Measurements from ENCODE around the gene RAB30. TPM values are rescaled to one million over a fixed set of nuclear protein-coding genes. Genes with fewer than 3 reads are reported as not detected.
"Not testable (repeated sequence)": the region's sequence is repeated elsewhere in the genome, so short reads cannot be mapped to it uniquely, and the experiment has no call there.

RAB30 gene
- total RNA-seq, 2 experiments from 2014 or later, result 11.9 to 14.3 TPM

DNA sequence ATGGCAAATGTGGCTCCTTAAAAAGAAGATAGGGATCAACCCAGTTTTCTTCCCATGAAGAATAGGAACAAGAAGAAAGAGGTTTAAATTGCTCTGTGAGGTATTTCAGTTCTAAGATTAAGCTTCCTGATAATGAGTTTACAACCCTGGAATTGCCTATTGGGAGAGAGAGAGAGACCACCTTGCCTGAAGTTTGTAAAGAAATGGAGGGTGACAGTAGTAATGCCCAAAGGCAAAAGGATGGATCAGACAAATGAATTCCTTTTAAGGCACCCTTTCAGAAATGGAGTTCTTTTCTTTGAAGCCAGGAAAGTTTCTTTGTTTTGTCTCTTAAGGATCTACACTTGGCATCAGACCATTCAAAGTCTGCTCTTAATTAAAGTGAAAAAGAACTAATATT, 95.8 kb downstream of the RAB30 start:
- no peak for ATAC-seq (ENCODE audit: low read depth)
- H3K27ac Mint-ChIP-seq, result no peak overlapping the region

DNA sequence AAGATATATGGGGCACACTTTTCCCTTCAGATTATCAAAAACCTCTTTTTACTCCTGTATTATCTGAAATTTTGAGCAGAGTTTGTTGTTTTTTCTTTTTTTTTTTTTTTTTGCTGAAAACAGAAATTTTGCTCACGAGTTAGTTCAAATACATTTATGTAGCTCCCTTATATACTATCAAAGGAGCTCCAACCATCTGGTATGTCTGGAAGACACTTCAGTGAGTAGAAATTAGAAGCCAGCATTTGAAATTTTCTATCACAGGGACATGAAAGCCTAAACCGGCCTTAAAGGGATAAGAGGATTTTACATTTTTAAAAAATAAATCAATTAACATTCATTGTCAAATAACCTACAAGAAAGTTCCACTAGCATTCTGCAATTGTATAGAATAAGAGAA, 96.8 kb downstream of the RAB30 start:
- Mint-ChIP-seq H3K4me1 (peaks cover 31% of the 10 kb centered on the region), H3K27me3 (no peaks in the 10 kb centered on the region), H3K36me3 (peaks cover 15% of the 10 kb centered on the region), H3K4me3 (no peak overlapping the region), H3K9me3 (peaks cover 2% of the 10 kb centered on the region), H3K27ac (no peak overlapping the region)
- ATAC-seq (ENCODE audit: low read depth) (no peak), DNase-seq (no peak)
- POLR2A ChIA-PET, result interaction anchor here (0.7 kb wide), 1 partner anchor 17 kb away, joined by 3 read pairs; no protein-coding TSS in a partner anchor

More for the DNA sequence above, 95.8 kb downstream of the RAB30 start:
- no peaks in the 10 kb centered on the region for H3K27me3 Mint-ChIP-seq
- no peak for DNase-seq
- peaks cover 18% of the 10 kb centered on the region for H3K36me3 Mint-ChIP-seq
- peaks cover 31% of the 10 kb centered on the region for H3K4me1 Mint-ChIP-seq
- peaks cover 2% of the 10 kb centered on the region for H3K9me3 Mint-ChIP-seq
- POLR2A ChIA-PET, result no interaction called here
- H3K4me3 Mint-ChIP-seq, result no peak overlapping the region

DNA sequence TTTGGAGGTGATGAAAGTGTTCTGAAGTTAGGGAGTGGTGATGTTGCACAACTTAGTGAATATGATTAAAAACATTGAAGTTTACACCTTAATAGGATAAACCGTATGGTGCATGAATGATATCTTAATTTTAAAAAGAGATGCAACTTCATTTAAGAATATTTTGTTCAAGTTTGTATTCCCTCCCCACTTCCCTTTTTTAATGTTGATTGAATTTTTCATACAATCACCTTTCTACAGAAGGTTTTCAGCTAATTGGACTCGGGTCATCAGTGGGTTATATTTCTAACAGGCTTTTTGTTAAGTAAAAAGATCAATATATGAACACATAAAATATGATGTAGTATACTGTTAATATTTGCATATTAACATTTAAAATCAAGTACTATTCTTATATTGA, 97.6 kb downstream of the RAB30 start:
- H3K4me1 Mint-ChIP-seq, result peaks cover 30% of the 10 kb centered on the region
- no peak for ATAC-seq (ENCODE audit: low read depth)
- H3K9me3 Mint-ChIP-seq, result peaks cover 2% of the 10 kb centered on the region
- no peak overlapping the region for H3K4me3 Mint-ChIP-seq
- H3K36me3 Mint-ChIP-seq, result peaks cover 12% of the 10 kb centered on the region
- DNase-seq, result no peak
- H3K27me3 Mint-ChIP-seq, result no peaks in the 10 kb centered on the region
- POLR2A ChIA-PET, result no interaction called here
- no peak overlapping the region for H3K27ac Mint-ChIP-seq

DNA sequence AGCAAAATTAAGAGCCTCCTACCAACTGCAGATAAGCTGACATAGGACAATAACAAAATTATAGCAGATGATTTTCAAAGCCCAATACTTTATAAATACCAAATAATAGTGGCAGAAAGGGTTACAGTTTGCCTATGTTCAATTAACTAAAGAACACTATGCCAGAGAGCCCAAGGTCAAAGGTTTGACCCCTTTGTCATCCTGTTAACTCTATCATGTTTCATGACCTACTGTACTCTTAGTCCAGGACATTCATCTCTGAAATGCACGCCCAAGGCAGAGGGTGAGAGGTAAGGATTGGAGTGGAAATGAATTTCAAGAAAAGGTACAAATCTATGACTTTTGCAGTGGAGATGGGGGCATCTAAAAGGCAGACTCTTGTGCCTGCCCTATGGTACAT, 99.6 kb downstream of the RAB30 start:
- H3K36me3 Mint-ChIP-seq, result peaks cover 15% of the 10 kb centered on the region
- peaks cover 18% of the 10 kb centered on the region for H3K4me1 Mint-ChIP-seq
- peak overlapping the region; percentile 81 for H3K27ac Mint-ChIP-seq
- no peaks in the 10 kb centered on the region for H3K27me3 Mint-ChIP-seq
- no peak for ATAC-seq (ENCODE audit: low read depth)
- POLR2A ChIA-PET, result interaction anchor here (1.1 to 2.4 kb wide), 4 partner anchors 12 to 185 kb away, joined by 3 to 13 read pairs (median 8); partner anchors contain the start of gene PCF11
- no peak for DNase-seq
- H3K4me3 Mint-ChIP-seq, result peak overlapping the region; percentile 83
- peaks cover 5% of the 10 kb centered on the region for H3K9me3 Mint-ChIP-seq

DNA sequence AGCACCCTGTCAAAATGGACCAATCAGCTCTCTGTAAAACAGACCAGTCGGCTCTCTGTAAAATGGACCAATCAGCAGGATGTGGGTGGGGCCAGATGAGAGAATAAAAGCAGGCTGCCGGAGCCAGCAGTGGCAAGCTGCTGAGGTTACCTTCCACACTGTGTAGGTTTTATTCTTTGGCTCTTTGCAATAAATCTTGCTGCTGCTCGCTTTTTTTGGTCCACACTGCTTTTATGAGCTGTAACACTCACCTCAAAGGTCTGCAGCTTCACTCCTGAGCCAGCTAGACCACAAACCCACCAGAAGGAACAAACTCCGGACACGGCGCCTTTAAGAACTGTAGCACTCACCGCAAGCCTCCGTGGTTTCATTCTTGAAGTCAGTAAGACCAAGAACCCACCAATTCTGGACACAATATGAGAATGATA, 100.2 kb downstream of the RAB30 start:
- H3K27me3 Mint-ChIP-seq, H3K9me3 Mint-ChIP-seq: not testable (repeated sequence)
- DNase-seq (peak; percentile 49), ATAC-seq (ENCODE audit: low read depth) (peak; percentile 61)
- Mint-ChIP-seq H3K4me3 (peak overlapping the region; percentile 83), H3K36me3 (peaks cover 16% of the 10 kb centered on the region), H3K27ac (peak overlapping the region; percentile 81), H3K4me1 (peaks cover 19% of the 10 kb centered on the region)
- POLR2A ChIA-PET, result interaction anchor here (0.7 to 2.4 kb wide), 6 partner anchors 11 to 185 kb away, joined by 3 to 13 read pairs (median 6); partner anchors contain the start of gene PCF11

DNA sequence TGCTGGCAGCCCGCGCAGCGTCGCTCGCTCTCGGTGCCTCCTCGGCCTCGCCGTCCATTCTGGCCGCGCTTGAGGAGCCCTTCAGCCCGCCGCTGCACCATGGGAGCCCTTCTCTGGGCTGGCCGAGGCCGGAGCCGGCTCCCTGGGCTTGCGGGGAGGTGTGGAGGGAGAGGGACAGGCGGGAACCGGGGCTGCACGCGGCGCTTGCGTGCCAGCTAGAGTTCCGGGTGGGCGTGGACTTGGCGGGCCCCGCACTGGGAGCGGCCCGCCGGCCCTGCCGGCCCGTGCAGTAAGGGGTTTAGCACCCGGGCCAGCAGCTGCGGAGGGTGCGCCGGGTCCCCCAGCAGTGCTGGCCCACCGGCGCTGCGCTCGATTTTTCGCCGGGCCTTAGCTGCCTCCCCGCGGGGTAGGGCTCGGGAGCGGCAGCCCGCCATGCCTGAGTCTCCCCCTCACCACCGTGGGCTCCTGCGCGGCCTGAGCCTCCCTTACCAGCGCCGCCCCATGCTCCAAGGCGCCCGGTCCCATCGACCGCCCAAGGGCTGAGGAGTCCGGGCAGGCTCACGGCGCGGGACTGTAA, 101.1 kb downstream of the RAB30 start:
- peaks cover 20% of the 10 kb centered on the region for H3K4me1 Mint-ChIP-seq

DNA sequence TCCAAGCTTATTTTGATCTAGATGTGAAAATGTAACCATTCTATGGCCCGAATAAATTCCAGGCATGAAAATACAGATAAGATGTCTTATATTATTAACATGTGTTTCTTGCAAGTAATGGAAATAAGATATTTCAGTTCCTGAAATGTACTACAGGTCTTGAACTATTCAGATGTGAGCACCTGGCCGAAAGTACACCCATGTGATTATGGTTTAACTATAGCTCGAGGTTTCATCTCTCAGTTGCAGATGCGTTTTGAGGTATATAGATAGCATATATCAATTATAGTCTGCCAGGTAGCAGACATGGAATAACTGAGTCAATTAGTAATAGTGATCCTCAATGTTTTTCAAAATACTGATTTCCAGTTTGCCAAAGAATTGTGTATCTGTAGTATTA, 101.9 kb downstream of the RAB30 start:
- peaks cover 18% of the 10 kb centered on the region for H3K36me3 Mint-ChIP-seq
- no peak for DNase-seq
- ATAC-seq (ENCODE audit: low read depth), result no peak
- no peak overlapping the region for H3K4me3 Mint-ChIP-seq
- H3K27me3 Mint-ChIP-seq, result no peaks in the 10 kb centered on the region
- POLR2A ChIA-PET, result interaction anchor here (1.0 kb wide), 1 partner anchor 9 kb away, joined by 3 read pairs; no protein-coding TSS in a partner anchor
- H3K27ac Mint-ChIP-seq, result no peak overlapping the region
- H3K9me3 Mint-ChIP-seq, result peaks cover 5% of the 10 kb centered on the region
- peaks cover 24% of the 10 kb centered on the region for H3K4me1 Mint-ChIP-seq

More for the DNA sequence above, 101.1 kb downstream of the RAB30 start:
- not testable (repeated sequence) for H3K27me3 Mint-ChIP-seq; DNase-seq; H3K27ac Mint-ChIP-seq; H3K9me3 Mint-ChIP-seq; ATAC-seq (ENCODE audit: low read depth)
- Mint-ChIP-seq H3K4me3 (peak overlapping the region; percentile 83), H3K36me3 (peaks cover 12% of the 10 kb centered on the region)
- POLR2A ChIA-PET, result interaction anchor here (0.7 to 2.4 kb wide), 5 partner anchors 10 to 186 kb away, joined by 3 to 13 read pairs (median 8); partner anchors contain the start of gene PCF11

DNA sequence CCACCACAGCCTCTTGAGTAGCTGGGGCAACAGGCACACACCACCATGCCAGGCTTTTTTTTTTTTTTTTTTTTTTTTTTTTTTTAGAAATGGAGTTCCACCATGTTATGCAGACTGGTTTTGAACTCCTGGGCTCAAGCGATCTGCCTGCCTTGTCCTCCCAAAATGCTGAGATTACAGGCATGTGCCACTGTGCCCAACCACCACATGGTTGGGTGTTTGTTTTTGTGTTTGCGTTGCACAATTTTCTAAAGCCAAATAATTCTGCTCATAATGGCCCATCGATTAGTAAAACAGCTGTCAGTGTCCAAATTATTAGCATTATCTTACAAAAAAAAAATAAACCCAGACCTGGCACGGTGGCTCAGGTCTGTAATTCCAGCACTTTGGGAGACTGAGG, 104.3 kb downstream of the RAB30 start:
- DNase-seq (no peak), ATAC-seq (ENCODE audit: low read depth) (no peak)
- Mint-ChIP-seq H3K4me3 (no peak overlapping the region), H3K27me3 (no peaks in the 10 kb centered on the region), H3K27ac (no peak overlapping the region), H3K4me1 (peaks cover 26% of the 10 kb centered on the region), H3K9me3 (peaks cover 12% of the 10 kb centered on the region), H3K36me3 (peaks cover 24% of the 10 kb centered on the region)
- POLR2A ChIA-PET, result interaction anchor here (0.6 kb wide), 1 partner anchor 20 kb away, joined by 3 read pairs; no protein-coding TSS in a partner anchor

DNA sequence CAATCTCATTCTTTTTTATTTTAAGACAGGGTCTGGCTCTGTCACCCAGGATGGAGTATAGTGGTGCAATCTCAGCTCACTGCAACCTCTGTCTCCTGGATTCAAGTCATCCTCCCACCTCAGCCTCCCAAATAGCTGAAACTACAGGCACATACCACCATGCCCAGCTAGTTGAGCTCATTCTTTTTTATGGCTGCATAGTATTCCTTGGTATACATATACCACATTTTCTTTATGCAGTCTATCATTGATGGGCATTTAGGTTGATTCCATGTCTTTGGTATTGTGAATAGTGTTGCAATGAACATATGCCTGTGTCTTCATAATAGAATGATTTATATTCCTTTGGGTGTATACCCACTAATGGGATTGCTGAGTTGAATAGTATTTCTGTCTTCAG, 109.7 kb downstream of the RAB30 start:
- peaks cover 48% of the 10 kb centered on the region for H3K4me1 Mint-ChIP-seq
- H3K36me3 Mint-ChIP-seq, result peaks cover 26% of the 10 kb centered on the region
- ATAC-seq (ENCODE audit: low read depth); H3K9me3 Mint-ChIP-seq; H3K4me3 Mint-ChIP-seq; H3K27me3 Mint-ChIP-seq; H3K27ac Mint-ChIP-seq; DNase-seq; POLR2A ChIA-PET: not testable (repeated sequence)

DNA sequence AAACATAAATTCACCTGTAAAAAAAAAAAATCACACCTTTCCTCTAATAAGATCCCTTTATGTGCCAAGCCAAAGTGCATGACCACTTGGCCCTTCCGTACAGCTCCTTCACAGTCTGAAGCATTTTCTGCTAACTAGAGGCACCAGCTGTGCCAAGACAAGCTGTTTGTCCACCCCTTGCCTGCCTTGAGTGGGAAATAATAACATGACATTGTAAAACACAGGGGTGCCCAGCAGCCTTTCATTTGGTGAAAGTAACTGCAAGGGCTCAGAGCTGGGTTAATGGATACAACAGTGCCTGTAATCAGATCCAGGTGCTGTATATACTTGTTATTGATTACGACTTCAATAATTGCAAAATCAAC, 110.9 kb downstream of the RAB30 start:
- POLR2A ChIA-PET, result interaction anchor here (0.7 to 2.7 kb wide), 6 partner anchors 9 to 196 kb away, joined by 3 to 13 read pairs (median 3); partner anchors contain the start of genes PCF11 and RAB30
- peaks cover 58% of the 10 kb centered on the region for H3K4me1 Mint-ChIP-seq
- peaks cover 9% of the 10 kb centered on the region for H3K9me3 Mint-ChIP-seq
- peak; percentile 13 for ATAC-seq (ENCODE audit: low read depth)
- H3K4me3 Mint-ChIP-seq, result peak overlapping the region; percentile 76
- no peaks in the 10 kb centered on the region for H3K27me3 Mint-ChIP-seq
- peaks cover 26% of the 10 kb centered on the region for H3K36me3 Mint-ChIP-seq
- DNase-seq, result no peak
- peak overlapping the region; percentile 82 for H3K27ac Mint-ChIP-seq

DNA sequence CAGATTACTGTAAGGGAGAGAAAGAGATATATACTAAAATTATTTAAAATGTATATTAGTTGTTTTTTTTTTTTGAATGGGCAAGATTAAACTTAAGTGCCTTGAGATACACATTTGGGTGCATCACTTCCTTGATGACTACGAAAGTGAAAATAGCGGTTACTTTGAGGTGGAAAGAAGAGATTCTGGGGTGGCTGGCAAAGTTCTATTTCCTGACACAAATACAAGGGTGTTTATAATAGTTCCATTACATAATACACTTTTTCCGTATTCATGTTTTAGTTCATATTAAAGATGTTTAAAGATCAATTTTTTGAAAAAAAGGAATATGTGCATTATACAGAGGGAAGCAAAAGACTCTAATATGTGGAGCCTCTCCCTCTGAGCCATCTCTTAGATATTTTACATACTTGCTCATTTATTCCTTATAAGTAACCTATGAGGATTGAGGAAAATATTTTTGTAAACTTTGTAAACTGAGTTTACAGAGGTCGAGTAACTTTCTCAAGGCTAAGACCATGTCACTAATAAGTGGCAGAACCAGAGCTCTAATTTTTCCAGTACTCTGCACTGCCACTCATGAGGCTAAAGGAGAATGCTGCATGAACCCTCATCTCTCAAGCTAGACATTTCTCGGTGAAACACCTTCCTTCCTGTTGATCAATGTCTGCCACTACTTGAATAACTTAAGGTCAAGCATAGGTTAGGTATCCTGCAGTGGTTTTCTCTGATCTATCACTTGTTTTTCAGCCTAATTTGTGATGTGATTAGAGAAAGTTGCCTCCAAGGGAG, 111.5 kb downstream of the RAB30 start:
- POLR2A ChIA-PET, result interaction anchor here (0.7 to 2.7 kb wide), 6 partner anchors 9 to 196 kb away, joined by 3 to 13 read pairs (median 3); partner anchors contain the start of genes PCF11 and RAB30
- H3K27me3 Mint-ChIP-seq, result no peaks in the 10 kb centered on the region
- peak overlapping the region; percentile 76 for H3K4me3 Mint-ChIP-seq

DNA sequence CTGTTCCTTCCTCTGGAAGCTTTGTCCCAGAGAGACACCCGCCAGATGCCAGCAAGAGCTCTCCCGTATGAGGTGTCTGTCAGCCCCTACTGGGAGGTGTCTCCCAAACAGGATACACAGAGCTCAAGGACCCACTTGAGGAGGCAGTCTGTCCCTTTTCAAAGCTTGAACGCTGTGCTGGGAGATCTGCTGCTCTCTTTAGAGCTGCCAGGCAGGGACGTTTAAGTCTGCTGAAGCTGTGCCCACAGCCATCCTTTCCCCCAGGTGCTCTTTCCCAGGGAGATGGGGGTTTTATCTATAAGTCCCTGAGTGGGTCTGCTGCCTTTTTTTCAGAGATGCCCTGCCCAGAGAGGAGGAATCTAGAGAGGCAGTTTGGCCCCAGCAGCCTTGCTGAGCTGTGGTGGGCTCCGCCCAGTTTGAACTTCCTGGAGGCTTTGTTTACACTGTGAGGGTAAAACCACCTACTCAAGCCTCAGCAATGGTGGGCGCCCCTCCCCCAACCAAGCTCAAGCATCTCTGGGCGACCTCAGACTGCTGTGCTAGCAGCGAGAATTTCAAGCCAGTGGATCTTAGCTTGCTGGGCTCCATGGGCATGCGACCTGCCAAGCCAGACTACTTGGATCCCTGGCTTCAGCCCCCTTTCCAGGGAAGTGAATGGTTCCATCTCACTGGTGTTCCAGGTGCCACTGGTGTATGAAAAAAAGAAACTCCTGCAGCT, 115.8 kb downstream of the RAB30 start:
- ATAC-seq (ENCODE audit: low read depth) (peak; percentile 44), DNase-seq (peak; percentile 82)
- Mint-ChIP-seq H3K4me3 (peak overlapping the region; percentile 57), H3K9me3 (peaks cover 29% of the 10 kb centered on the region), H3K27ac (peak overlapping the region; percentile 82), H3K36me3 (peaks cover 45% of the 10 kb centered on the region), H3K4me1 (peaks cover 52% of the 10 kb centered on the region)
- POLR2A ChIA-PET, result interaction anchor here (0.6 to 2.3 kb wide), 12 partner anchors 13 to 320 kb away, joined by 3 to 13 read pairs (median 4); partner anchors contain the start of genes DDIAS, PCF11, PRCP and RAB30
- not testable (repeated sequence) for H3K27me3 Mint-ChIP-seq

More for the DNA sequence above, 111.5 kb downstream of the RAB30 start:
- peaks cover 26% of the 10 kb centered on the region for H3K36me3 Mint-ChIP-seq
- H3K27ac Mint-ChIP-seq, result peak overlapping the region; percentile 82
- peak; percentile 81 for ATAC-seq (ENCODE audit: low read depth)
- no peak for DNase-seq
- peaks cover 59% of the 10 kb centered on the region for H3K4me1 Mint-ChIP-seq
- peaks cover 11% of the 10 kb centered on the region for H3K9me3 Mint-ChIP-seq

DNA sequence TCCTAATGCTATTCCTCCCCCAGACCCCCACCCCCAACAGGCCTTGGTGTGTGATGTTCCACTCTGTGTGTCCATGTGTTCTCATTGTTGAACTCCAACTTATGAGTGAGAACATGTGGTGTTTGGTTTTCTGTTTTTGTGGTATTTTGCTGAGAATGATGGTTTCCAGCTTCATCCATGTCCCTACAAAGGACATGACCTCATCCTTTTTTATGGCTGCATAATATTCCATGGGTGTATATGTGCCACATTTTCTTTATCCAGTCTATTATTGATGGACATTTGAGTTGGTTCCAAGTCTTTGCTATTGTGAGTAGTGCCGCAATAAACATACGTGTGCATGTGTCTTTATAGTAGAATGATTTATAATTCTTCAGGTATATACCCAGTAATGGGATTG, 121.2 kb downstream of the RAB30 start:
- H3K27me3 Mint-ChIP-seq; H3K4me3 Mint-ChIP-seq; H3K27ac Mint-ChIP-seq; DNase-seq; H3K4me1 Mint-ChIP-seq; POLR2A ChIA-PET; ATAC-seq (ENCODE audit: low read depth): not testable (repeated sequence)
- Mint-ChIP-seq H3K36me3 (peaks cover 33% of the 10 kb centered on the region), H3K9me3 (peaks cover 27% of the 10 kb centered on the region)
